GM23338 (cell line): ENCODE measurements around the gene HDDC3. TPM values are rescaled to one million over a fixed set of nuclear protein-coding genes. Genes with fewer than 3 reads are reported as not detected.
"Not testable (repeated sequence)": the region's sequence is repeated elsewhere in the genome, so short reads cannot be mapped to it uniquely, and the experiment has no call there.

ENCODE experiments used
- ATAC-seq: fragments of 200-7000 bp; cut with Tn5 transposase; 3 replicates; pipeline ENCODE4 v1.9.1; 2020
- DNase-seq: peaks from one replicate; pipeline ENCODE4 v3.0.0-alpha.2; 2015; ENCODE audit warnings: low spot score
- H2AFZ ChIP-seq: fragments of 200-600 bp; sonication (generic); 2 replicates; pipeline ENCODE4 v1.8.0; 2016; ENCODE audit warnings: antibody characterized with exemption, mild to moderate bottlenecking, moderate library complexity
- H3F3A ChIP-seq: fragments of 200-600 bp; sonication (generic); replicated peaks from 2 replicates; pipeline ENCODE4 v1.8.0; 2017; ENCODE audit warnings: antibody characterized with exemption, mixed run types, low read depth
- H3K27ac ChIP-seq: fragments of 200-600 bp; sonication (generic); 2 replicates; pipeline ENCODE4 v1.6.1; 2016; ENCODE audit warnings: low read depth
- H3K27me3 ChIP-seq: fragments of 200-600 bp; sonication (generic); 2 replicates; pipeline ENCODE4 v1.8.0; 2016; ENCODE audit warnings: mild to moderate bottlenecking, mixed run types, moderate library complexity; ENCODE audit not compliant: insufficient read depth
- H3K36me3 ChIP-seq: fragments of 200-600 bp; sonication (generic); 2 replicates; pipeline ENCODE4 v1.8.0; 2016; ENCODE audit warnings: mild to moderate bottlenecking; ENCODE audit not compliant: insufficient read depth
- H3K4me1 ChIP-seq: fragments of 200-600 bp; sonication (generic); 2 replicates; pipeline ENCODE4 v1.8.0; 2016; ENCODE audit warnings: mild to moderate bottlenecking, moderate library complexity; ENCODE audit not compliant: insufficient read depth
- H3K4me2 ChIP-seq: fragments of 200-600 bp; sonication (generic); 2 replicates; pipeline ENCODE4 v1.7.1; 2017; ENCODE audit warnings: mixed run types
- H3K4me3 ChIP-seq: fragments of 200-600 bp; sonication (generic); 2 replicates; pipeline ENCODE4 v1.6.1; 2016; ENCODE audit warnings: mixed run types
- H3K79me2 ChIP-seq: fragments of 200-600 bp; sonication (generic); replicated peaks from 2 replicates; pipeline ENCODE4 v1.8.0; 2017; ENCODE audit warnings: mild to moderate bottlenecking; ENCODE audit not compliant: insufficient read depth
- H3K9me2 ChIP-seq: fragments of 200-600 bp; sonication (generic); 2 replicates; pipeline ENCODE4 v1.8.0; 2017; ENCODE audit not compliant: insufficient read depth
- H4K20me1 ChIP-seq: fragments of 200-600 bp; sonication (generic); replicated peaks from 2 replicates; pipeline ENCODE4 v1.8.0; 2017; ENCODE audit warnings: mild to moderate bottlenecking; ENCODE audit not compliant: insufficient read depth
- H3K27ac Mint-ChIP-seq: 2 replicates; pipeline ENCODE4 v1.8.0; 2020; ENCODE audit warnings: inconsistent platforms, mild to moderate bottlenecking, moderate library complexity, mixed read lengths
- H3K27me3 Mint-ChIP-seq: 3 replicates; pipeline ENCODE4 v1.8.0; 2022; ENCODE audit warnings: low read depth, mild to moderate bottlenecking, moderate library complexity, mixed read lengths, inconsistent platforms; ENCODE audit not compliant: insufficient read depth, poor library complexity
- H3K36me3 Mint-ChIP-seq: 3 replicates; pipeline ENCODE4 v1.8.0; 2021; ENCODE audit warnings: low read depth, mild to moderate bottlenecking, inconsistent platforms, moderate library complexity, mixed read lengths
- H3K4me1 Mint-ChIP-seq: 3 replicates; pipeline ENCODE4 v1.8.0; 2020; ENCODE audit warnings: mild to moderate bottlenecking, inconsistent platforms, mixed read lengths
- H3K4me3 Mint-ChIP-seq: 3 replicates; pipeline ENCODE4 v1.8.0; 2021; ENCODE audit warnings: moderate library complexity, mild to moderate bottlenecking, inconsistent platforms, mixed read lengths
- H3K9me3 Mint-ChIP-seq: 3 replicates; pipeline ENCODE4 v1.8.0; 2020; ENCODE audit warnings: moderate library complexity, mild to moderate bottlenecking, inconsistent platforms, mixed read lengths
- CREB1 ChIP-seq: fragments of 250-450 bp; sonication (Bioruptor Pico); IDR thresholded peaks from 2 replicates; pipeline ENCODE4 v1.5.0; 2020; ENCODE audit warnings: low read depth, mild to moderate bottlenecking, moderate library complexity
- CTCF ChIP-seq, 2 experiments: fragments of 200-600 bp in 1 of 2; sonication (generic) in 1 of 2; conservative IDR thresholded peaks; 2 replicates each; pipeline versions ENCODE4 v1.5.1 to v1.6.1; 2016 to 2017; ENCODE audit warnings: antibody characterized with exemption in 2 of 2, low read depth in 2 of 2, mild to moderate bottlenecking in 2 of 2, moderate library complexity in 1 of 2
- ETS1 ChIP-seq: IDR thresholded peaks from 2 replicates; pipeline ENCODE4 v1.6.1; 2016; ENCODE audit warnings: antibody characterized with exemption
- EZH2 ChIP-seq: fragments of 200-600 bp; sonication (generic); IDR thresholded peaks from one replicate; pipeline ENCODE4 v1.8.0; 2017; ENCODE audit warnings: antibody characterized with exemption, mild to moderate bottlenecking, low read depth; ENCODE audit not compliant: unreplicated experiment
- EZH2phosphoT487 ChIP-seq: fragments of 200-600 bp; sonication (generic); IDR thresholded peaks from one replicate; pipeline ENCODE4 v1.8.1; 2018; ENCODE audit warnings: antibody characterized with exemption; ENCODE audit not compliant: unreplicated experiment
- JUNB ChIP-seq: IDR thresholded peaks from one replicate; pipeline ENCODE4 v1.6.1; 2016; ENCODE audit warnings: antibody characterized with exemption; ENCODE audit not compliant: unreplicated experiment
- NANOG ChIP-seq: IDR thresholded peaks from 2 replicates; pipeline ENCODE4 v1.6.1; 2016; ENCODE audit warnings: antibody characterized with exemption, borderline replicate concordance
- ZNF331 ChIP-seq: fragments of 250-450 bp; sonication (Bioruptor Pico); IDR thresholded peaks from 2 replicates; pipeline ENCODE4 v1.5.0; 2020; ENCODE audit warnings: low read depth, mild to moderate bottlenecking, moderate library complexity
- polyA plus RNA-seq: library from polyadenylated mRNA; unstranded; fragments of >200 nt; fragmentation: Nextera tagmentation; extraction: Ambion mirVana; gene quantifications from 2 replicates; pipeline ENCODE4 v1.2.1, GENCODE V29; 2016
- total RNA-seq: library from RNA; depleted of rRNA; stranded (reverse); fragments of >200 nt; shearing (Covaris generic); gene quantifications from 2 replicates; pipeline ENCODE4 v1.2.3, GENCODE V29; 2014

The HDDC3 gene
- total and polyA plus RNA-seq, 2 experiments from 2014 or later = 17.4 to 19.0 TPM

GRCh38 chr15:90910441-90911301, 21.7 kb downstream of the HDDC3 start:
- H3K36me3 ChIP-seq = no peaks in the 10 kb centered on the region
- no peaks in the 10 kb centered on the region for H4K20me1 ChIP-seq
- no peaks in the 10 kb centered on the region for H3K9me2 ChIP-seq
- no peak overlapping the region for H3K27ac ChIP-seq
- Mint-ChIP-seq H3K27me3 (peaks cover 1% of the 10 kb centered on the region), H3K27ac (no peak overlapping the region), H3K9me3 (no peaks in the 10 kb centered on the region), H3K36me3 (peaks cover 9% of the 10 kb centered on the region), H3K4me1 (peaks cover under 1% of the 10 kb centered on the region; the same call in 2 of the 3 replicates), H3K4me3 (no peak overlapping the region)
- DNase-seq (no peak), ATAC-seq (no peak)
- TF ChIP-seq ETS1 (no peak), CTCF (conservative IDR thresholded peaks at IDR 0.05; ENCODE audit: low read depth in 2 of 2) (peak in 1 of 2 experiments; percentile 34; a peak in 1 of 4 replicates)
- H2AFZ ChIP-seq = no peak overlapping the region
- no peak overlapping the region for H3K4me3 ChIP-seq
- H3K4me2 ChIP-seq = no peak overlapping the region
- no peaks in the 10 kb centered on the region for H3F3A ChIP-seq
- no peaks in the 10 kb centered on the region for H3K4me1 ChIP-seq
- H3K27me3 ChIP-seq = no peaks in the 10 kb centered on the region
- no peaks in the 10 kb centered on the region for H3K79me2 ChIP-seq

GRCh38 chr15:90909976-90910375, 22.4 kb downstream of the HDDC3 start:
- Histone ChIP-seq H3K4me3 (no peak overlapping the region), H2AFZ (no peak overlapping the region), H3K27ac (no peak overlapping the region), H4K20me1 (no peaks in the 10 kb centered on the region), H3K9me2 (no peaks in the 10 kb centered on the region), H3K36me3 (no peaks in the 10 kb centered on the region), H3F3A (no peaks in the 10 kb centered on the region), H3K4me2 (no peak overlapping the region), H3K4me1 (no peaks in the 10 kb centered on the region), H3K79me2 (no peaks in the 10 kb centered on the region), H3K27me3 (0 out of 2 replicates have a peak, but pooled peaks cover 1% of the 10 kb centered on the region)
- no peak for ATAC-seq
- H3K27me3 Mint-ChIP-seq = peaks cover 5% of the 10 kb centered on the region
- H3K27ac Mint-ChIP-seq = no peak overlapping the region
- H3K9me3 Mint-ChIP-seq = no peaks in the 10 kb centered on the region
- H3K36me3 Mint-ChIP-seq = peaks cover 14% of the 10 kb centered on the region
- no peak for TF ChIP-seq CREB1 (CRISPR knock-in tag)
- no peak for TF ChIP-seq ETS1
- TF ChIP-seq NANOG = no peak
- TF ChIP-seq EZH2 = no peak
- no peak for TF ChIP-seq EZH2phosphoT487
- TF ChIP-seq JUNB = no peak
- no peak for TF ChIP-seq ZNF331 (CRISPR knock-in tag)
- no peak overlapping the region for H3K4me3 Mint-ChIP-seq
- no peaks in the 10 kb centered on the region; the same call in 2 of the 3 replicates for H3K4me1 Mint-ChIP-seq
- no peak for DNase-seq

- not testable (repeated sequence) for ATAC-seq, H3K27ac ChIP-seq, H3K9me2 ChIP-seq, H3K27me3 Mint-ChIP-seq, H3K36me3 ChIP-seq, H3K4me3 ChIP-seq, H3K4me1 ChIP-seq, H2AFZ ChIP-seq, H3K4me3 Mint-ChIP-seq, H3K4me1 Mint-ChIP-seq, H3F3A ChIP-seq, H4K20me1 ChIP-seq, DNase-seq, H3K9me3 Mint-ChIP-seq, H3K4me2 ChIP-seq, H3K79me2 ChIP-seq, H3K27ac Mint-ChIP-seq, H3K27me3 ChIP-seq
- peaks cover 14% of the 10 kb centered on the region for H3K36me3 Mint-ChIP-seq
Observed at GRCh38 chr15:90909449-90909848, 22.9 kb downstream of the HDDC3 start.
